ENCODE results near the gene SUFU. TPM values are rescaled to one million over a fixed set of nuclear protein-coding genes. Genes with fewer than 3 reads are reported as not detected.
A peak's percentile ranks its signal among the peaks of the same experiment; 100 is the strongest.

Gene SUFU
- total RNA-seq, 1 donor from 2014 or later: 12.5 TPM

- Histone ChIP-seq H3K27ac (peak overlapping the region; percentile 36), H3K4me1 (peaks cover 61% of the 10 kb centered on the region), H3K36me3 (peaks cover 0 to 12% of the 10 kb centered on the region in 2 donors), H3K4me3 (no peak overlapping the region), H3K9me3 (no peaks in the 10 kb centered on the region), H3K27me3 (no peaks in the 10 kb centered on the region)
- DNase-seq (ENCODE audit: extremely low spot score in 2 of 2): no peak
- TF ChIP-seq POLR2AphosphoS5 (IDR thresholded peaks at IDR 0.05; ENCODE audit: insufficient read depth in 1 of 2, low read depth in 1 of 2) (no peak), POLR2A (IDR thresholded peaks at IDR 0.05) (no peak)
- intact Hi-C loops (cut with DNase I): no loop called here
Measured at GRCh38 chr10:102613785-102614184, 110.0 kb downstream of the SUFU start.

- Histone ChIP-seq H3K9me3 (no peaks in the 10 kb centered on the region), H3K4me1 (peaks cover 70% of the 10 kb centered on the region), H3K27ac (no peak overlapping the region), H3K36me3 (peaks cover 0 to 12% of the 10 kb centered on the region in 2 donors), H3K4me3 (no peak overlapping the region), H3K27me3 (no peaks in the 10 kb centered on the region)
- intact Hi-C loops (cut with DNase I): no loop called here
- DNase-seq (ENCODE audit: extremely low spot score in 2 of 2): no peak
- TF ChIP-seq CTCF (IDR thresholded peaks at IDR 0.05) (no peak), POLR2A (IDR thresholded peaks at IDR 0.05) (no peak), POLR2AphosphoS5 (IDR thresholded peaks at IDR 0.05; ENCODE audit: insufficient read depth in 1 of 2, low read depth in 1 of 2) (no peak)
Measured at GRCh38 chr10:102614888-102615287, 111.1 kb downstream of the SUFU start.

GRCh38 chr10:102615361-102615760, 111.6 kb downstream of the SUFU start:
- TF ChIP-seq CTCF (IDR thresholded peaks at IDR 0.05) (no peak), POLR2AphosphoS5 (IDR thresholded peaks at IDR 0.05; ENCODE audit: insufficient read depth in 1 of 2, low read depth in 1 of 2) (no peak), POLR2A (IDR thresholded peaks at IDR 0.05) (no peak)
- Histone ChIP-seq H3K27ac (peak overlapping the region; percentile 47), H3K36me3 (peaks cover 0 to 12% of the 10 kb centered on the region in 2 donors), H3K4me3 (no peak overlapping the region), H3K27me3 (no peaks in the 10 kb centered on the region), H3K9me3 (no peaks in the 10 kb centered on the region), H3K4me1 (peaks cover 74% of the 10 kb centered on the region)
- intact Hi-C loops (cut with DNase I): no loop called here
- no peak for DNase-seq (ENCODE audit: extremely low spot score in 2 of 2)

GRCh38 chr10:102616066-102616770, 112.4 kb downstream of the SUFU start:
- TF ChIP-seq CTCF (IDR thresholded peaks at IDR 0.05): no peak
- Histone ChIP-seq H3K9me3 (no peaks in the 10 kb centered on the region), H3K4me1 (peaks cover 74% of the 10 kb centered on the region), H3K36me3 (peaks cover 0 to 12% of the 10 kb centered on the region in 2 donors), H3K27ac (peak overlapping the region; percentile 47), H3K4me3 (no peak overlapping the region), H3K27me3 (no peaks in the 10 kb centered on the region)
- no peak for DNase-seq (ENCODE audit: extremely low spot score in 2 of 2)
- intact Hi-C loops (cut with DNase I): no loop called here

- intact Hi-C loops (cut with DNase I): no loop called here
- Histone ChIP-seq H3K27me3 (no peaks in the 10 kb centered on the region), H3K4me3 (no peak overlapping the region), H3K36me3 (peaks cover 0 to 12% of the 10 kb centered on the region in 2 donors), H3K9me3 (no peaks in the 10 kb centered on the region), H3K27ac (no peak overlapping the region), H3K4me1 (peaks cover 74% of the 10 kb centered on the region)
- TF ChIP-seq CTCF (IDR thresholded peaks at IDR 0.05) (no peak), POLR2A (IDR thresholded peaks at IDR 0.05) (no peak), POLR2AphosphoS5 (IDR thresholded peaks at IDR 0.05; ENCODE audit: insufficient read depth in 1 of 2, low read depth in 1 of 2) (no peak)
- no peak for DNase-seq (ENCODE audit: extremely low spot score in 2 of 2)
Measured at GRCh38 chr10:102617041-102617440, 113.3 kb downstream of the SUFU start.

All from vagina (tissue), 2 donors.